GM06990 (cell line): ENCODE measurements around the gene NOTCH1.

ENCODE experiments used
- DNase-seq: peaks from one replicate; pipeline ENCODE4 v3.0.0-alpha.2; 2011; ENCODE audit not compliant: insufficient read length; ENCODE audit errors: extremely low read depth
- H3K27me3 ChIP-seq: replicated peaks from 2 replicates; pipeline ENCODE4 v1.6.0; 2011; ENCODE audit warnings: low read length; ENCODE audit not compliant: control insufficient read depth, insufficient read depth
- H3K36me3 ChIP-seq: 2 replicates; pipeline ENCODE4 v1.5.1; 2011; ENCODE audit warnings: low read length; ENCODE audit not compliant: control insufficient read depth, insufficient read depth
- H3K4me3 ChIP-seq: replicated peaks from 2 replicates; pipeline ENCODE4 v1.5.1; 2011; ENCODE audit warnings: low read depth, mild to moderate bottlenecking, control low read depth, low read length
- CTCF ChIP-seq: IDR thresholded peaks from 2 replicates; pipeline ENCODE4 v1.5.1; 2011; ENCODE audit warnings: low read length, control low read depth, mild to moderate bottlenecking, inconsistent platforms; ENCODE audit not compliant: insufficient read depth, poor library complexity, severe bottlenecking

The NOTCH1 gene

GRCh38 chr9:136533775-136534157, 12.1 kb downstream of the NOTCH1 start:
- no peak for TF ChIP-seq CTCF
- no peak for DNase-seq
- no peaks in the 10 kb centered on the region for H3K27me3 ChIP-seq

GRCh38 chr9:136532799-136533774, 12.8 kb downstream of the NOTCH1 start:
- DNase-seq: peak; percentile 63
- Histone ChIP-seq H3K27me3 (no peaks in the 10 kb centered on the region), H3K36me3 (peaks cover 5% of the 10 kb centered on the region), H3K4me3 (no peak overlapping the region; the same call in 1 of the 2 replicates)
- TF ChIP-seq CTCF: no peak

More at GRCh38 chr9:136533775-136534157, 12.1 kb downstream of the NOTCH1 start:
- no peak overlapping the region for H3K4me3 ChIP-seq
- H3K36me3 ChIP-seq: peaks cover 5% of the 10 kb centered on the region

- TF ChIP-seq CTCF: no peak
- Histone ChIP-seq H3K27me3 (no peaks in the 10 kb centered on the region), H3K4me3 (no peak overlapping the region), H3K36me3 (peaks cover 5% of the 10 kb centered on the region)
- no peak for DNase-seq
Measured at GRCh38 chr9:136531904-136532798, 13.7 kb downstream of the NOTCH1 start.

GRCh38 chr9:136531186-136531903, 14.5 kb downstream of the NOTCH1 start:
- DNase-seq: no peak
- Histone ChIP-seq H3K36me3 (peaks cover 5% of the 10 kb centered on the region), H3K4me3 (no peak overlapping the region), H3K27me3 (no peaks in the 10 kb centered on the region)
- no peak for TF ChIP-seq CTCF

GRCh38 chr9:136530461-136531089, 15.3 kb downstream of the NOTCH1 start:
- peaks cover 5% of the 10 kb centered on the region for H3K36me3 ChIP-seq
- TF ChIP-seq CTCF: no peak
- no peak for DNase-seq
- no peak overlapping the region for H3K4me3 ChIP-seq
- no peaks in the 10 kb centered on the region for H3K27me3 ChIP-seq
